Endothelial cell of umbilical vein (primary cell): ENCODE results near the gene MVD. TPM values are rescaled to one million over a fixed set of nuclear protein-coding genes. Genes with fewer than 3 reads are reported as not detected.

Experiments used
- BruUV-seq: library from RNA; stranded (reverse); fragments of 400-500 nt; replicated peaks from 2 replicates; lab custom pipeline; 2021; lab: Mats Ljungman, UMichigan
- CTCF ChIA-PET: fragments of 300-600, 350-600 bp; sonication (Branson Sonifier 250); formaldehyde crosslinking; loops from one replicate; lab custom pipeline; 2021; ENCODE audit warnings: antibody characterized with exemption, inconsistent platforms; lab: Charles Lee
- POLR2A ChIA-PET: fragments of 300-600, 350-600 bp; sonication (Branson Sonifier 250); formaldehyde crosslinking; loops from one replicate; lab custom pipeline; 2021; ENCODE audit warnings: antibody characterized with exemption, inconsistent platforms; lab: Charles Lee
- DNase-seq: peaks from one replicate; pipeline ENCODE4 v3.0.0-alpha.2; 2011; ENCODE audit warnings: low read depth, low spot score
- FAIRE-seq: peaks from 2 replicates; lab custom pipeline; 2011; peaks lifted over from hg19 to GRCh38; lab: Jason Lieb, UNC
- H2AFZ ChIP-seq: 2 replicates; pipeline ENCODE4 v1.6.0; 2012; ENCODE audit warnings: low read depth, low read length, control low read depth, inconsistent platforms
- H3K27ac ChIP-seq: 2 replicates; pipeline ENCODE4 v1.5.1; 2011; ENCODE audit warnings: low read depth, mild to moderate bottlenecking, control low read depth, low read length, moderate library complexity; ENCODE audit not compliant: insufficient read depth
- H3K27me3 ChIP-seq, 2 experiments: 2 replicates each; pipeline versions ENCODE4 v1.6.0 to v1.6.1; 2011; ENCODE audit warnings: low read length in 2 of 2, mixed read lengths in 1 of 2; ENCODE audit not compliant: control insufficient read depth in 2 of 2, insufficient read depth in 2 of 2
- H3K36me3 ChIP-seq, 2 experiments: 2 replicates in 1 of 2; 3 replicates in 1 of 2; pipeline ENCODE4 v1.5.1; 2011; ENCODE audit warnings: low read length in 2 of 2, mild to moderate bottlenecking in 1 of 2, moderate library complexity in 1 of 2; ENCODE audit not compliant: control insufficient read depth in 2 of 2, insufficient read depth in 2 of 2; ENCODE audit errors: extremely low read depth in 1 of 2
- H3K4me1 ChIP-seq: 3 replicates; pipeline ENCODE4 v1.5.1; 2011; ENCODE audit warnings: mild to moderate bottlenecking, low read length; ENCODE audit not compliant: control insufficient read depth, insufficient read depth; ENCODE audit errors: extremely low read depth
- H3K4me2 ChIP-seq: 2 replicates; pipeline ENCODE4 v1.6.1; 2011; ENCODE audit warnings: low read length, control low read depth, mixed read lengths; ENCODE audit not compliant: insufficient read depth
- H3K4me3 ChIP-seq, 3 experiments: fragments of 200-600 bp in 1 of 3; sonication (generic), shearing (Covaris generic) in 1 of 3; replicated peaks in 1 of 3; 2 replicates each; pipeline ENCODE4 v1.5.1; 2011 to 2016; ENCODE audit warnings: control low read depth in 3 of 3, low read length in 3 of 3, mild to moderate bottlenecking in 2 of 3, inconsistent platforms in 1 of 3, low read depth in 1 of 3, moderate library complexity in 1 of 3; ENCODE audit not compliant: insufficient read depth in 1 of 3
- H3K79me2 ChIP-seq: 2 replicates; pipeline ENCODE4 v1.6.0; 2012; ENCODE audit warnings: low read length, inconsistent platforms; ENCODE audit not compliant: control insufficient read depth, insufficient read depth
- H3K9ac ChIP-seq: replicated peaks from 2 replicates; pipeline ENCODE3; 2011; ENCODE audit warnings: low read length, control low read depth; ENCODE audit not compliant: insufficient read depth; ENCODE audit errors: extremely low read depth
- H3K9me1 ChIP-seq: replicated peaks from 3 replicates; pipeline ENCODE4 v1.6.0; 2011; ENCODE audit warnings: mild to moderate bottlenecking, low read length; ENCODE audit not compliant: control insufficient read depth, insufficient read depth; ENCODE audit errors: extremely low read depth
- H3K9me3 ChIP-seq: replicated peaks from 2 replicates; pipeline ENCODE4 v1.5.1; 2012; ENCODE audit warnings: low read length, inconsistent platforms; ENCODE audit not compliant: control insufficient read depth, insufficient read depth
- H4K20me1 ChIP-seq: replicated peaks from 2 replicates; pipeline ENCODE3; 2011; ENCODE audit warnings: mild to moderate bottlenecking, low read length; ENCODE audit not compliant: control insufficient read depth, insufficient read depth; ENCODE audit errors: extremely low read depth
- FOS ChIP-seq: IDR thresholded peaks from 2 replicates; pipeline ENCODE4 v1.6.1; 2011; ENCODE audit warnings: mild to moderate bottlenecking, low read length, moderate library complexity, borderline replicate concordance; ENCODE audit not compliant: insufficient read depth
- MYC ChIP-seq: IDR thresholded peaks from one replicate; pipeline ENCODE4 v1.6.1; 2011; ENCODE audit warnings: mild to moderate bottlenecking, low read depth, low read length
- POLR2A ChIP-seq: IDR thresholded peaks from 2 replicates; pipeline ENCODE4 v1.6.1; 2012; ENCODE audit warnings: low read depth, mild to moderate bottlenecking, control low read depth, low read length
- POLR2AphosphoS5 ChIP-seq: IDR thresholded peaks from 2 replicates; pipeline ENCODE4 v1.6.1; 2012; ENCODE audit warnings: low read depth, mild to moderate bottlenecking, control low read depth, low read length, moderate library complexity; ENCODE audit not compliant: insufficient read depth
- dilution Hi-C: fragments of 300-500 bp; cut with MboI; formaldehyde crosslinking; loops from one replicate; pipeline ENCODE4 v1.15.0; 2019; ENCODE audit warnings: low sequenced_read_pairs; ENCODE audit not compliant: extremely low pct_ligation_motif_present
- intact Hi-C: fragments of 100-400 bp; cut with micrococcal nuclease; formaldehyde crosslinking; loops from one replicate; pipeline ENCODE4 v1.10.0; 2022
- polyA plus RNA-seq, 4 experiments: library from polyadenylated mRNA; depleted of rRNA in 3 of 4; stranded (reverse) in 3 of 4; unstranded in 1 of 4; fragments of >200 nt; gene quantifications; 2 replicates each; pipeline versions ENCODE4 v1.2.1 to v1.2.3, GENCODE V29; 2011 to 2012; ENCODE audit warnings: missing spikeins in 1 of 4
- total RNA-seq: library from RNA; stranded (reverse); gene quantifications from 2 replicates; pipeline ENCODE4 v1.2.3, GENCODE V29; 2021
- TF ChIP-seq, protein P1 (sequence below): IDR thresholded peaks from 2 replicates; pipeline ENCODE4 v1.6.1; 2011; ENCODE audit not compliant: insufficient read depth, insufficient read length

The MVD gene
- total and polyA plus RNA-seq, 2 donors (not counting 3 experiments of a cell fraction or from before 2014, with no cell fraction given), result 64.4 to 142 TPM

DNA sequence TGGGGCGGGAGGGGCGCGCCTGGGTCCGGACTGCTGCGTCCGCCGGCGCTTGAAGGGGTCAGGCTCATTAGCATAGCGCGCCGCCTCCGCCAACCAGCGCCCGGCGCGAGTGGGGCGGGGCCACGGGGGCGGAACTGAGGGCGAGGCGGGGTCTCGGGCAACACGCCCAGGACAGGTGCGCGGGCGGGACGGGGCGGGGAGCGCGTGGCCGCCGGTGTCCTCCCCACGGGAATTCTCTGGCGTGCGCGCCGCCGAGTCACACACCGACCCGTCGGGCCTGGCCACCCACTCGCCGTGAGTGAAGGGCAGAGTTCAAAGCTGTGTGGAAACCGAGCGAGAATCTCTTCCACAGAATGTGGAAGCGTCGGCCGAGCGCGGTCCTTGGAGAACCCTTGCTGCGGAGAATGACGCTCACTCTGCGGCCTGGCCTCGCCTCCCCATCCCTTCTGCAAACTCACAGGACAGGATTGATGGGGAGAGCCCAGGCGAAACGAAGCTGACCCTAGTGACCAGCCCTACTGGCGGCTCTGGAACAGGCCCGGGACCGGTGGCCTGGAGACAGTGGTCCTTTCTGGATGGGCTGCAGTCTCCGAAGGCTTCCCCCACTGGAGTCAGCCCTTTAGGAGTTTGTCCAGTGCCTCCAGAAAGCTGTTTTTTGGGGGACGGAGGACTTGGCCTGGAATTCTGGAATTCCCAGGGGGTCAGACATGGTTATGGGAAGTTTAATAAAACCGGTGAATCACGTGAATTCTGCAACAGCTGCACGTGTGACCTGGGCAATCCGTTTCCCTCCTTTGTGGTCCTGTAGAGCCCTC, 23.8 kb upstream of the MVD start, which contains the start of gene SNAI3:
Gene SNAI3 (minus strand): TSS at position 69 of the 815 bp plus-strand sequence. CDS start 101 bp downstream, outside the sequence.
- Histone ChIP-seq H3K27ac (no peak within 1 kb of the TSS), H3K9ac (no peak within 1 kb of the TSS), H3K9me1 (no peaks in the 10 kb centered on the region), H3K4me2 (peak within 1 kb of the TSS; percentile 70), H4K20me1 (no peaks in the 10 kb centered on the region), H3K79me2 (no peaks in the 10 kb centered on the region), H3K4me3 (peak within 1 kb of the TSS; percentile 29 to 57 (median 40)), H2AFZ (peak within 1 kb of the TSS; percentile 89), H3K27me3 (peaks cover 0 to 2% of the 10 kb centered on the region in 2 experiments), H3K4me1 (peaks cover 2% of the 10 kb centered on the region), H3K36me3 (no peaks in the 10 kb centered on the region), H3K9me3 (no peaks in the 10 kb centered on the region)
- intact Hi-C loops (loop anchor here (1.0 to 2.0 kb wide), 2 partner anchors 15 to 24 kb away; partner anchors contain the start of gene MVD), dilution Hi-C loops (no loop called here)
- peak; percentile 60 for DNase-seq
- peak; percentile 76 for FAIRE-seq
- POLR2A ChIA-PET, result no interaction called here
- CTCF ChIA-PET, result interaction anchor here (0.6 to 1.7 kb wide), 7 partner anchors 14 to 171 kb away, joined by 3 to 5 read pairs (median 3); partner anchors contain the start of gene TRAPPC2L
- TSS peak; percentile 86 for BruUV-seq
- TF ChIP-seq POLR2AphosphoS5 (no peak), POLR2A (peak; percentile 57), FOS (no peak)
- TF ChIP-seq, protein P1, sequence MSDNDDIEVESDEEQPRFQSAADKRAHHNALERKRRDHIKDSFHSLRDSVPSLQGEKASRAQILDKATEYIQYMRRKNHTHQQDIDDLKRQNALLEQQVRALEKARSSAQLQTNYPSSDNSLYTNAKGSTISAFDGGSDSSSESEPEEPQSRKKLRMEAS, result no peak

DNA sequence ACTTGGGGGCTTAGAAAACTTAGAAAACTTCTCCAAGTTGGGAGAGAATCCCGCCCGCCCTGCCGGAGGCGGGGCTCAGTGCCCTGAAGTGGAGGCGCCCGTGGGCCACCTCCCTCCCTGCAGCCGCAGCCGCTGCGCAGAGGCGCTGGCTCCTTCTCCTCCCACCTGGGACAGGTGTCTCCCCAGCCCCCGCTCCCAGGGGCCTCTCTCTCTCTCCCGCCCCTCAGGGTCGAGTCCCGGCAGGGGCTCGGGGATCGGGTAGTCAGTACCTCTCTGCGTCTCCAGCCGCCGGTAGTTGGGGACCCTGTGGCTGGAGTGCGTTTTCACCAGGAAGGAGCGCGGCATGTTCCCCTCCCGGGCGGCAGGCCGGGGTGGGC, 23.2 kb upstream of the MVD start:
- ChIA-PET CTCF (interaction anchor here (0.6 to 1.7 kb wide), 3 partner anchors 13 to 116 kb away, joined by 4 to 5 read pairs (median 4); partner anchors contain the start of gene ZC3H18), POLR2A (no interaction called here)
- Histone ChIP-seq H3K4me3 (peak overlapping the region; percentile 29 to 57 (median 40)), H3K36me3 (no peaks in the 10 kb centered on the region), H3K9me3 (no peaks in the 10 kb centered on the region), H4K20me1 (no peaks in the 10 kb centered on the region), H3K27me3 (peaks cover 0 to 2% of the 10 kb centered on the region in 2 experiments), H3K27ac (no peak overlapping the region), H2AFZ (peak overlapping the region; percentile 89), H3K79me2 (no peaks in the 10 kb centered on the region), H3K9ac (no peak overlapping the region), H3K4me2 (peak overlapping the region; percentile 70), H3K9me1 (no peaks in the 10 kb centered on the region), H3K4me1 (peaks cover 3% of the 10 kb centered on the region)
- intact Hi-C loops, result loop anchor here (1.0 to 2.0 kb wide), 2 partner anchors 15 to 23 kb away; partner anchors contain the start of gene MVD
- FAIRE-seq (no peak), DNase-seq (no peak)
- no TSS peak for BruUV-seq
- dilution Hi-C loops, result no loop called here
- TF ChIP-seq, protein P1, result no peak
- TF ChIP-seq MYC, result no peak
